NCI-H82 treated with DMSO at 0.1 percent for 48 hours (cell line): ENCODE data around the gene IGSF9.

Experiments used
- DNase-seq: peaks from one replicate; lab custom pipeline; 2025; ENCODE audit not compliant: unreplicated experiment; lab: John Stamatoyannopoulos, UW

IGSF9 gene

GRCh38 chr1:159933347-159933746, 12.1 kb downstream of the IGSF9 start:
- DNase-seq: no peak

DNA sequence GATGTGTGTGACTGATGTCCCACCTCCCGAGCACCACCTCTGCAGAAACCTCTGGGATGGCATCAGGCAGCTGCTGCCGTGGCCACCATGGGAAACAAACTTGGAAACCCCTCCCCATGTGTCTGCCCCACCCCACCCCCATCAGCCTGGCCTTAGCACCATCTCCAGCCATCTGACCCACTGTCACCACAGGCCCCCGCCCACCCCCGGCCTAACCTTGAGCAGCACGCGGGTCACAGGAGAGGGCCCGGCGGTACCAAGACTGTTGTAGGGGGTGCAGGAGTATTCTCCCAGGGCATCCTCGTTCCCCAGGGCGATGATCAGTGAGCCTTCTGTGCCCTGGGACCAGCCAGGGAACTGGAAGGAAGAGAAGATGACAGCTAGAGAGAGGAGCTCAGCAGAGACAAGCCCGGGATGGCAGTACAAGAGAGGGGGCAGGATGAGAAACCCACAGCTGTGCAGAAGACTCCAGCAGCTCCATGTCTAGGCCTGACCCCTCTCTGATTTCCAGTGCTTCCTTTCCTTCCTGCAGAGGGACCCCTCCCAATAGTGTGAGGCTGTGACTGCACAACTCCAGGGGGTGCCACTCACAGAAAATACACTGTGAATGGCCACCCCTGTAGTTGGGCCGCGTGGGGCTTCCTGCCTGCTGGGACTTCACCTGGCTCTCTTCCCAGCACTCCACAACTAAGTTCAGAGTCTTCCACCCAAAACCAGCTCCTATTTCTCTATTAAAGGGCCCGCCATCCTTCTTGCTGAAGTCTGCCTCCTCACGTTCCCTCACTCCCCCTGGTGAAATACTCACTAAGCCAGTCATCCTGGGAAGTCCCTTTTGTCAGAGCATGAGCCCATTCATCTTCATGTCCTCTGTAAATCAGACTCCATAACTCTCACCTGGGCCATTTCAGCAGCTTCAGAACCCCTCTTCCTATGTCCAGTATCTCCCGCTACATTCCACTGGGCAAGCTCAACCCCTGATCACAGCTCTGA, 12.8 kb downstream of the IGSF9 start:
- DNase-seq: no peak

DNA sequence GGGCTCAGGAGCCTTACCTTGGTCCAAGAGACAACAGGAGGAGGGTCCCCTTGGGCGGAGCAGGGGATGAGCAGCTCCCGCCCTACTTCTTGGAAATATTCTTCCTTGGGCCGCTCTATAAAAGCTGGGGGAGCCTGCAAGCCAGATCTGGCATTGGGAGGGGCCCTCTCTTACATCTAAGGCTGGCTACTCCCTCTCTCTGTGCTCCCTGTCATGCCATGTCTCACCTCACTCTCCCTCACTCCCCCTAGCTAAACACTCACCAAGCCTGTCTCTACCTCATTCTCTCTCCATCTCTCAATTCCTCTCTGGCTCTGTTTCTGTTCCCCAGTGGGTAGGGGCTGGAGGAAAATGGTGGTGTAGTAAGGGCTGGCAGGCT, 13.6 kb downstream of the IGSF9 start:
- no peak for DNase-seq

DNA sequence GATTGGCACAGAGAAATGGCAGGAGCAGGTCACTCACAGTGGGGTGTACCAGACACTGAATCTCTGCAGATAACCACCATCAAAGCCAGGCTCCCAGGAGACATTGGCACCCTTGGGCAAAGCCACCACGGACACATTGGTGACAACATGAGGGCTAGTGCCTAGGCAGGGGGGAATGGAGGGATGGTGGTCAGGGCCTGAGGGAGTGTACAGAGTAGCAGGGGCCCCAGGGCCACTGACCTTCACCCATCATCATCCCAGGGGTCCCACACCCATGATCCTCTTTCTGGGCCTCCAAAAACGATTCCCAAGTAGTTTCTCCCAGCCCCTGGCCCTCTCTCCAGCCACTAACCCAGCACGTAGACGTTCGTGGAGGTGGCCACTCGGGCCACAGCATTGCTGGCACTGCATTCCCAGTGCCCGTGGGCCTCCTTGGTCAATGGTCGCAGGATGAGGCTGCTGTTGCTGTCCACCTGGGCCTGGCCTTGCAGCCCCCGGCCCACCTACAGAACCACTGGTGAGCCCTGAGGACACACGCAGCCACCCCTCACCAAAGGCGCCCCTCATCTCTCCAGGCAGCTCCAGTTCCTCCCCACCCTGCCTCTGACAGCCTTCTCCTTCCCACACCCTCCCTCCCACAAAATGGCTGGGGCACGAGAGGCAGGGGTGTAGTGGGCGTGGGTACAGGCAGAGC, 14.2 kb downstream of the IGSF9 start:
- DNase-seq: no peak

- no peak for DNase-seq
Measured at GRCh38 chr1:159930634-159931033, 14.8 kb downstream of the IGSF9 start.

GRCh38 chr1:159930216-159930615, 15.2 kb downstream of the IGSF9 start:
- no peak for DNase-seq

DNA sequence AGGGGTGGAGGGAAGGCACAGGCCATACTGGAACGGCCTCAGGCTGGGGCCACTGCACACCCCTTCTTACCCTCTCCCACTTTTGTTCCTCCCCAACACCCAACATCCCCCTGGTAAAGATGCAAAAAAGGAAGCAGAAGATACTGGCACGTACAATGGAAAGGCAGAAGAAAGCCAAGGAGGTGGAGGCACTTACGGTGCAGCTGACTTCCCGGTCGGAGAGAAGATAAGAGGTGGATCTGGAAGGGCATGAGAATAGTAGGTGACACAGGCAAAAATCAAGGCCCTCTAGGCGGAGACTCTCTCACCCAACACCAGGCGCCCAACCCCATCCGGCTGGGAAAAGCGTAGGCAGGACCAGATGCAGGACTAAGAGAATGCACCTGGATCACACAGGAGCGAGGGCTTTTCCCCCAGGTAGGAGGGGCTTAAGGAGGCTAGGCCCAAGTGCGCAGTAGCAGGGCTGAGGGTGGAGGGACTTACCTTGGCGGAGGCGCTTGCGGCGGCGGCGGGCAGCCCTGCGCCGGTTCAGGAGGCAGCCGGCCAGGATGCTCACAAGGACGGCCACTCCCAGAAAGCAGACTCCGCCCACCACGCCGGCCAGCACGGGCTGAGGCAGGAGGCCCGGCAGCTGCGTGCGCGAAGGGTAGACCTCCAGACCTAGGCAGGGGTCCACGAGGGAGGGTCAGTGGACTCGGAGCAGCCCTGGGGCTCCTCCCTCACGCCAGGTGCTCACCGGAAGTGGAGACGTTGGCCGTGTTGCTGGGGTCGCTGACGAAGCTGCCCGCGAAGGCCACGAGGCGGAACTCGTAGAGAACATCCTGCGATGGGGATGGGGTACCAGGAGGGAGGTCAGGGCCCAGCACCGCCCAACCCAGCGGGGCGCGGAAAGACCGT, 16.0 kb downstream of the IGSF9 start:
- no peak for DNase-seq

DNA sequence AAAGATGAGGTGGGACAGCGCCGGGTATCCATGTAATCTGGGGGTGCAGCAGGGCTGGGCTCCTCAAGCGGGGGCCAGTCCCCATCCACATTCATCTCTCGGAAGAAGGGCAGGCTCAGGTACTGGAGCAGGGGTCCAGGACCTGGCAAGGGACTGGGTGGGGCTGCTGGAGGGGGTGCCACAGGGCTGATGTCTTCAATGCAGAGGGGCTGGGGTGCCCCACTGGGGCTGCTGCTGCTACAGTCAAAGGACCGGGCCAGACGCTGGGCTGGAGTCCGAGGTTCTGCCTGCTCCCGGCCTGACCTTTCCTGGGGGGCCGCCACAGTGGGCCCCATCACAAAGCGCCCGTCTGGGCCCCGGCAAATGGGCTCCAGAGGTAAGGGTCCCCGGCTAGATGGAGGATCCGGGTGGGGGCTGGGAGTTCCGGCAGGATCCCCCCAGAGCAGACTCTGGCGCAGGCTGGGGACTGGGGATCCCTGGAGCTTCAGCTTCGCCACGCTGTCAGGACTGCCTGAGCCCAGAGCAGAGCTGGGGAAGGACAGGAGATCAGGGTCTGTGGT, 16.8 kb downstream of the IGSF9 start:
- DNase-seq: no peak

DNA sequence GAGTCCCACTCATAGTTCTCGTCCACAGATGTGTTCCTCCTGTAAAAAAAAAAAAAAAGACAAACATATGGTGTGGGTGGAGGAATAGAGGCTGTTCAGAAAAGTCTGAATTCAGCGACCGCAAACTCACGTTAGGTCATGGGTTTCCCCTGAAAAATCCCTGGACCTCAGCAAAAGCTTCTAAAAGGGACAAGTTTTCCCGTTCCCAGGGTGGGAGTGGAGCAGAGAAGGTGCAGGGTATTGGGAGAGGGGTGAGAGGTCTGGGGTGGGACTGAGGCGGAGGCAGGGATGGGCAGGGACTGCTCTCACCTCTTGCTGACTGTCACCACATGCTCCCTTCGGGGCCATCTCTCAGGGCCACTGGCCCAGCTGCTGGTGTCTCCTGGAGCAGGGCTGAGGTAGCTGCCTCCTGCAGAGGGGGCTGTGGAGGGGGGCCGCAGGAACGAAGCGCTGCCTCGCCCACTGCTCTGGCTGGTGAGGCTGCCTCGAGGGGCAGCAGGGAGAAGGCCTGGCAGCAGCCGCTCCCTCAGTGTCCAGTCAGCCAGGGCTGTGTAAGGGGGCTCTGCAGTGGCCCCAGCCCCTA, 17.5 kb downstream of the IGSF9 start:
- no peak for DNase-seq

DNA sequence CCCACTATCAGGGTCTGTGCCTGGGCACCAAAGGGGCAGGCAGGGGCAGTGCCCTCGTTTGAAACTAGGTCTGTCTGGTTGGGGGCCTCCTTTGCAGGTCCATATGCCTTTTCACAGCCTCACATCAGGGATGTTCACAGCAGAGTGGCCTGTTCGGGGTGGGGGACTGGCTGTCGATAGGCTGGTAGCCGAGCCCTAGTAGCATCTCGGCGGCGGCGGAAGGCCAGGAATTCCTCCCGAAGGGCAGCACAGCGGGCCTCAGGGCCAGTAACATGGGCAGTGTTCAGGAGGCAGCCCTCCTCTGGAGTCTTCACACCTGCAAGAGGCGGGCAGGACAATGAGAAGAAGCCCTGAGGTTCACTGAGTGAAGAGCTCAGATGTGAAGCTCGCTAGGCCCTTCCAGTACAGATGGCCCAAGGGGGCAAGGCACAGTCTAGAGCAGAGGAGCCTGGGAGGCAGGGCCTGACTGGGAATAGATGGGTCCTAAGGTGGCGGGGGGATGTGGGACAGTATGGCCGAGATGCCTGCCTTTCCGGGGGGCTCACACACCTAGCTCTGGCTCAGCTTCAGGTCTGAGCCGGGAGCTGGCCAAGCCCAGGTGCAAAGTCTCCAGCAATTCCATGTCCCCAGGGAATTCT, 18.1 kb downstream of the IGSF9 start:
- DNase-seq: no peak

DNA sequence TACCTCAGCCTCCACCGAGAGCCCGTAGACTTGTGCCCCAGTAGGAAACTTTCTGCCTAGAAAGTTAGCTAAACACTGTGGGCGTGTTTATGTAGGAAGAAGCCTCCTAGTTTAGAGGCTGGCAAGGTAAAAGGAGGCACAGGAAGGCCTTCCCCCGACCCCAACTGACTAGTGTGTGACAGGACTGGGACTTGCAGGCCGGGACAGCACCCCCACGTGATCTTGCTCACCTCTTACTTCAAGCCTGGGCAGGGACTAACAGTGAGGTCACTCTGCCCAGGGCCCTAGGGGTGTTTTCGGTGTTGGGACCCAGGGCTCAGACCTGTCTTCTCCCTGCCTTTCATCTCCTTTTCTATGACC, 19.7 kb downstream of the IGSF9 start:
- DNase-seq: no peak

DNA sequence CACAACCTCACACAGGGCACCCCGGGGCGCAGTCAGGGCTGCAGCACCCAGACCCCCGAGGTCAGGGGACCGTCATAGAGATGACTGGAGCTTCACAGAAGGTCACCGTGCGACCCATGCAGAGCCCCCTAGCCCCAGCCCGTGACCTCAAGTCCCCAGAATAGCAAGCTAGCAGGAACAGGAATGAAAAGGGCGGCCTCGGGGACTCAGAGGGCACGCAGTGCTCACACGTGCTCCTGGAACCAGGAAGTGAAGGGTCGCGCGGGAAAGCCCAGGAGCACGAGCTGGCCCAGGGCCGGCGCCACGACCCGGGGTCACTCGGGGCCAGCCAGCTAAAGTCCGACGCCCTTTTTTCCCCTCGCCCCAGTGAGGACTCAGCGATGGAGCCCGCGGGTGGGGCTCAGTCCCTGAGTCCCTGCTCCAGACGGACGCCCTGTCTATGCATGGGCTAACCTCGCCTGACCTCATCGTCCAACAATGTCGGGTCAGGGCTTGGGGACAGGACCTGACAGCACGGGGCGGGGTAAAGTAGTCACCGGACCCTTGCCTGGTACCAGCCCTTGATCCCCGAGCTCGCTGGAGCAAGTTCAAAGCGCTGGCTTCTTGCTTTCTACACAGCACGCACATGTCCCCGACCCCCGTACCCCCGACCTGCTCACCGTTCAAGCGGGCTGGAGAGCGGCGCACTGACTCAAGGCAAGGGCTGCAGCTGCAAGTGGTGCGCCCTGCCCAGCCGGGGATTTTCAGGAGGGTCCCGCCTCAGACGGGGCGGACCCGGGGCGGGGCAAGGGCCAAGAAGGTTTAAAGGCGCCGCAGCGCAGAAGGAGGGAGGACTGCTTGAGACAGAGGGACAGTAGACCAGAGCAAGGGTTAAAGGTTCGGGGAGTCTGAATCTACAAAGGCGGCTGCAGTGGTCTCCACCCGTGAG, 20.4 kb downstream of the IGSF9 start, which contains the start of gene TAGLN2:
Gene TAGLN2, minus strand, starts transcription at position 717 of the 928 bp plus-strand sequence. CDS start 4,998 bp downstream, outside the sequence.
- peak; percentile 86 for DNase-seq

- DNase-seq: no peak
Measured at GRCh38 chr1:159924025-159924790, 21.2 kb downstream of the IGSF9 start.

- no peak for DNase-seq
Measured at GRCh38 chr1:159923203-159924024, 22.0 kb downstream of the IGSF9 start.

- DNase-seq: no peak
Measured at GRCh38 chr1:159922511-159923202, 22.8 kb downstream of the IGSF9 start.

GRCh38 chr1:159921700-159922504, 23.5 kb downstream of the IGSF9 start:
- DNase-seq: no peak
